WTC11 (cell line): ENCODE data around the gene FUT7. TPM values are rescaled to one million over a fixed set of nuclear protein-coding genes. Genes with fewer than 3 reads are reported as not detected.
A peak's percentile ranks its signal among the peaks of the same experiment; 100 is the strongest.

ENCODE experiments used
- ARID4B ChIP-seq: sonication (generic); formaldehyde crosslinking; IDR thresholded peaks from 2 replicates; pipeline ENCODE4 v1.8.0; 2023; ENCODE audit warnings: missing genetic modification reagents, mild to moderate bottlenecking, borderline replicate concordance
- CREB1 ChIP-seq: sonication (generic); formaldehyde crosslinking; IDR thresholded peaks from 2 replicates; pipeline ENCODE4 v1.8.0; 2023; ENCODE audit warnings: mild to moderate bottlenecking, missing genetic modification reagents
- CREM ChIP-seq: sonication (generic); formaldehyde crosslinking; IDR thresholded peaks from 2 replicates; pipeline ENCODE4 v1.8.1; 2022; ENCODE audit warnings: mild to moderate bottlenecking, missing genetic modification reagents, moderate library complexity
- EMX1 ChIP-seq: fragments of 250-450 bp; sonication (Bioruptor Pico); IDR thresholded peaks from 2 replicates; pipeline ENCODE4 v1.8.0; 2021; ENCODE audit warnings: mild to moderate bottlenecking
- GABPB1 ChIP-seq: sonication (generic); formaldehyde crosslinking; IDR thresholded peaks from 2 replicates; pipeline ENCODE4 v1.8.1; 2023; ENCODE audit warnings: mild to moderate bottlenecking, missing genetic modification reagents
- IRF2 ChIP-seq: sonication (generic); formaldehyde crosslinking; IDR thresholded peaks from 2 replicates; pipeline ENCODE4 v1.8.0; 2022; ENCODE audit warnings: low read depth, missing genetic modification reagents, borderline replicate concordance
- MYBL2 ChIP-seq: sonication (generic); formaldehyde crosslinking; IDR thresholded peaks from 2 replicates; pipeline ENCODE4 v1.8.1; 2023; ENCODE audit warnings: mild to moderate bottlenecking, moderate library complexity, missing genetic modification reagents
- SP1 ChIP-seq: sonication (generic); formaldehyde crosslinking; conservative IDR thresholded peaks from 2 replicates; pipeline ENCODE4 v1.8.1; 2022; ENCODE audit warnings: missing genetic modification reagents
- STAT6 ChIP-seq: sonication (generic); formaldehyde crosslinking; conservative IDR thresholded peaks from 2 replicates; pipeline ENCODE4 v1.8.1; 2023; ENCODE audit warnings: mild to moderate bottlenecking, low read depth, missing genetic modification reagents, moderate library complexity
- TCF7 ChIP-seq: sonication (generic); formaldehyde crosslinking; IDR thresholded peaks from 2 replicates; pipeline ENCODE4 v1.8.0; 2022; ENCODE audit warnings: mild to moderate bottlenecking, low read depth, missing genetic modification reagents, moderate library complexity
- ZNF532 ChIP-seq: fragments of 250-450 bp; sonication (Bioruptor Pico); IDR thresholded peaks from 2 replicates; pipeline ENCODE4 v1.9.0; 2021; ENCODE audit warnings: mild to moderate bottlenecking, borderline replicate concordance
- total RNA-seq: library from RNA; stranded (reverse); gene quantifications from 3 replicates; pipeline ENCODE4 v1.2.3, GENCODE V29; 2021
- TF ChIP-seq, protein P1 (sequence below): fragments of 250-450 bp; sonication (Bioruptor Pico); IDR thresholded peaks from 2 replicates; pipeline ENCODE4 v1.9.0; 2021; ENCODE audit warnings: moderate library complexity, mild to moderate bottlenecking, inconsistent platforms, borderline replicate concordance

Gene FUT7
- total RNA-seq, 1 experiment from 2014 or later: not detected

DNA sequence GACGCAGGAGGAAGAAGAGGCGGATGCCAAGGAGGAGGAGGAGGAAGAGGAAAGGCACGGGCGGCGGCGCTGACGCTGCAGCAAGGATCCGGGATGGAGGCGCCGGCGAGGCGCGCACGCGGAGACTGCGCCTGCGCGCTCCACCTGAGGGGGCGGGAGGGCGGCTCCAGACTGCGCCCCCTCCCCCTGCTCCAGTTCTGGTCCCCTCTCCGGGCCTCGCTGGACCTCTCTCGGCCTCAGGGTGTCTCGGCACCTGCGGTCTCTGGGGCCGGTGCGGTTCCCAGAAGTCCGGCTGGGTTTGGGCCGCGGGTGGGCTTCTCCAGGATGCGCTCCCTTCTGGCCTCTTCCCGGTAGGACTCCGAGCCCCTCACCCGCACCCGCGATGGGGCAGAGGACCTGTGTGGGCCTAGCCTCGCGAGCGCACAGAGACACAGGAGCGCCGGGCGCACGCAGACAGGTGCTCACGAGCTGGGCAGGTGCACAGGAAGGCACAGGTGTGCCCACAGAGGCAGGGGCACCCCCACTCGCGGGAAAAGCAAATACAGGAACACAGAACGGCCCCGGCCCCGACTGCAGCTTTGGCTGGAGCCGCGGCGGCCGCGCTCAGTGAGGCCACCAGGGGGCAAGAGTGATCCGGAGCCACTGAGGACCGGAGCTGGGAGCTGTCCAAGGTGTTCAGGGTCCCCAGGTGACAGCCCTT, 14.3 kb upstream of the FUT7 start, which contains the start of gene NPDC1 (continued):
- TF ChIP-seq ARID4B (CRISPR knock-in tag) (peak; percentile 96), GABPB1 (CRISPR knock-in tag) (0 out of 2 replicates have a peak, but pooled peaks have one; percentile 22), ZNF532 (CRISPR knock-in tag) (no peak), MYBL2 (CRISPR knock-in tag) (peak; percentile 62; the same call in 1 of the 2 replicates), TCF7 (CRISPR knock-in tag) (no peak), IRF2 (CRISPR knock-in tag) (no peak), CREB1 (CRISPR knock-in tag) (peak; percentile 42; the same call in 1 of the 2 replicates), STAT6 (no peak), SP1 (CRISPR knock-in tag) (peak; percentile 18; the same call in 1 of the 2 replicates), CREM (CRISPR knock-in tag) (0 out of 2 replicates have a peak, but pooled peaks have one; percentile 3), EMX1 (CRISPR knock-in tag) (no peak)
- TF ChIP-seq, protein P1, sequence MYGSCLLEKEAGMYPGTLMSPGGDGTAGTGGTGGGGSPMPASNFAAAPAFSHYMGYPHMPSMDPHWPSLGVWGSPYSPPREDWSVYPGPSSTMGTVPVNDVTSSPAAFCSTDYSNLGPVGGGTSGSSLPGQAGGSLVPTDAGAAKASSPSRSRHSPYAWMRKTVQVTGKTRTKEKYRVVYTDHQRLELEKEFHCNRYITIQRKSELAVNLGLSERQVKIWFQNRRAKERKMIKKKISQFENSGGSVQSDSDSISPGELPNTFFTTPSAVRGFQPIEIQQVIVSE (CRISPR knock-in tag): no peak
